KBM-7 (cell line): ENCODE measurements around the gene CEP57L1.
A peak's percentile ranks its signal among the peaks of the same experiment; 100 is the strongest.

Experiments
- DNase-seq: peaks from one replicate; pipeline ENCODE4 v3.0.0-alpha.2; 2015
- in situ Hi-C: fragments of 300-500 bp; cut with MboI; formaldehyde crosslinking; loops from 2 replicates; pipeline ENCODE4 v1.14.3; 2020; ENCODE audit warnings: low sequenced_read_pairs, low pct_unique_long_range_greater_than_20kb, mixed read lengths

The CEP57L1 gene

DNA sequence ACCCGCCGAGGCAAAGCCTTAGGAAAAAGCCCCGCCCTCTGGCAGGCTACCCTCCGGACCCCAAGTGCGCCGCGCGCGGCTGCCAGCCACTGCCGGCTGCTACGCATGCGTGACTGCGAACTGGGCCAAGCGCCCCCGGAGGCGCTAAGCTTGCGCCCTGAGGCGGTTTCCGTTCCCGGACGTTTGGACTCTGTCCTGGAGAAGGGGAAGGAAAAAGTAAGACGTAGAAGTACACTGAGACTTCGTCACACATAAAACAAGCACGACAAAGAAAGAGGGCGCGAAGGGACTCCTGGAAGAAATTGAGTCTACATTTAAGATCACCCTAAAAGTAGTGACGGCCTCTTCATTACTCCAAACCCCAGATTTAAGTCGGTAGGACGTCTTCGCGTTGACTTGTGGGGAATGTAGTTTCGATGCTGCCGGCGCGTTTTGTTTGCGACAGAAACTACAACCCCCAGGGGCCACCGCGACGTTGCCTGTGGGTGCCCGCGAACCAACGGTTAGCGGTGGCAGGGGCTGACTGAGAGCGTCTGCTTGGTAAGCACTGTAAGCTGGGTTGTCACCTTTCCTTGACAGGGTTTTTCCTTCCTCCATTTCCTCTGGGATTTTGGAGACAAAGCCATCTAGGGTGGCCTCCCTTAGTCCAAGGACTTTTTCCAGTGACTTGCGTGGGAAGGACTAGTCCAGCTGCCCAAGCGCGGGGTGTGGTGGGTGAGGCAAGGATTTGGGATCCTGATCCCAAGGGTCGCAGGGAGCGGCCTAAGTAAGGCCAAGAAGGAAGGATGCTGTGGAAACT is at the start of gene CEP57L1:
Gene CEP57L1, plus strand, starts transcription at position 472 of the 799 bp plus-strand sequence. CDS start 49,715 bp downstream, outside the sequence.
- in situ Hi-C loops = loop anchor here (25.0 kb wide), 1 partner anchor 1133 kb away; the partner anchor contains the start of gene SEC63
- DNase-seq = peak; percentile 98

DNA sequence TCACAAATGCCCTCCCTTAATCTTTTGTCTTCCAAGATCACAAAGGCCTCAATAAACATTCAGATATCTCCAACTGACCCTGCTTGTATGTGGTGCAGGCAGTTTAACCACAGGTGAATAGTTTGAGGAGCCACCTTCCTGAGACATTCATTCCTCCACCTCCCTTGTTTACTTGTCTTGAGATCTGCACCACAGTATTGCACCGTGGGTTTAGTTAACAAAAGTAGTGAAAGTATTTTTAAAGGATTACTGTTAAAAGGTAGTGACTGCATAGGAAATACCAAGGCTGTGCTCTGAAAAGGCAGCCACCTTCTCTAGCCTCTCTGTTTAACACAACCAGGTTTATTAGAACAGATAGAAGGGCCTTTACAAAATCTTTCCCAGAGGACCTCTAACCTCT is 47.1 kb upstream of the CEP57L1 start:
- DNase-seq = no peak
- in situ Hi-C loops = no loop called here

DNA sequence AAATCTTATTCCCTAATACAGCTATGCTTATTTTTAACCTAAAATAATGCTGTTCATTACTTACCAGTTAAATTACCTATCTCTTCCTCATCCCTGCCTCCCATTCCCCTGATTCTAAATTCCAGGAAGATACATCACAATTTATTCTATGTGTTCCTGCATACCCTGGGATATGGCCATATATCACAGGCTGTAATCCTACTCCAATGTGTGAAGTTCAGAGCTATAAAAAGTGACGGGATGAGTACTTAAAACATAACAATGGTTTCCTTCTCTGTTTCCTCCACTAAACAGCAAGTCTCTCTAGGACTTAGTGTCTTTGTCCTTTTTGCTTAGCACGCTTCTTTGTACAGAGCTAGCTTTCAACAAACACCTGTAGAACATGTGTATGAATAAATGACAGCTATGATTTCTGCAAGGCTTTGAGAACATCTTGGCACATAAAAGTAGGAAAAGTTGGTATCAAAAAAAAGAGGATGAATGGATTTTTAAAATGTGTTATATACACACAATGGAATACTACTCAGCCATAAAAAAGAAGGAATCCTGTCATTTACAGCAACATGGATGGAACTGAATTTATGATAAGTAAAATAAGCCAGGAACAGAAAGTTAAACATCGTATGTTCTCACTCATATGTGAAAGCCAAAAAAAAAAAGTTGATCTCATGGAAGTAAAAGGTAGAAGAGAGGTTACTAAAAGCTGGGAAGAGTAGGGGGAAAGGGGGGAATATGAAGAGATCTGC is 46.5 kb upstream of the CEP57L1 start:
- DNase-seq = no peak
- in situ Hi-C loops = no loop called here

DNA sequence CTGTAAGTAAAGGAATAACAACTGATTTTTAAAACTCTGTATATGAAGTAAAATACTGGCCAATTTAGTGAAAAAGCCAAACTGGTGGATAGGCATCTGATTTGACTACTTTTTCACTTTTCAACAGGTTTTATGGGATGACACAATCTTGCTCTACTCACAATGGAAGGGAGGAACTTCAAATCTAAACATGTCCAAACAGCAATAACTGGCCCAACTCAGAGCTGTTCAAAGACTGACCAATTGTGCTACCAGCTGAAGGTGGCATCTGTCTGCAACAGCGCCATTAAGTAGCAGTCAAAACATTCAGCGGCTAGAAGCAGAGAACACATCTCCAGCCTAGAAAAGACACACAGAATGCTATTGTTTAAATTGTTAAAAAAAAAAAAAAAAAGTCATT is 45.3 kb upstream of the CEP57L1 start:
- in situ Hi-C loops = no loop called here
- DNase-seq = no peak

DNA sequence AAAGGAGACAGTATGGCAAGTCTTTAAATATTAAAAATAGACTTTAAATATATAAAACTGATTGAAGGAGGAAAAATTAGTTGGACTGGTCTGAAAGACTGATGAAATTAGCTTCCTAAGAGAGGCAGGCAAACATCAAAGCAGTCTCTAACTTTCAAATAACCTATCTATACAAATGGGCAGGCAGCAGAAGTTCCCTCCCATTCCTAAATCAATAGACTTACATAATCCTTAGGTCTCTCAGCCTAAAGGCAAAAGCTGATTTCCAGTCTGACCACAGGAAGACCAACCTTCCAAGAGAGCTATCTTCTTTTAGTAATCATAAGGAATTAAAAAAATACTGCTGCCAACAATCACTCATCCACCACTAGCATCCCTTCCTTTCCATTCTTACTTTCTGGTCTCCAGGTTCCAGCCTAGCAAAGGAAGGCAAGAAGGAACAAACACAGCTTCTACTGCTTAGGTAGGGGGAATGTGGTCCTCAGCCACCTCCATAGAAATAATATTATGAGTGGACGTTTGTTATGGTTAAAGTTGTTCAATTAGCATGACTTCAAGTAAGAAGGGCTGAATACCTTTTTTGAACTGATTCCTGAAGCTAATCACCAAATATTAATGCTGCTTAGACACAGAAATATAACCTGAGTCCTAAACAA is 44.7 kb upstream of the CEP57L1 start:
- DNase-seq = no peak
- in situ Hi-C loops = no loop called here

DNA sequence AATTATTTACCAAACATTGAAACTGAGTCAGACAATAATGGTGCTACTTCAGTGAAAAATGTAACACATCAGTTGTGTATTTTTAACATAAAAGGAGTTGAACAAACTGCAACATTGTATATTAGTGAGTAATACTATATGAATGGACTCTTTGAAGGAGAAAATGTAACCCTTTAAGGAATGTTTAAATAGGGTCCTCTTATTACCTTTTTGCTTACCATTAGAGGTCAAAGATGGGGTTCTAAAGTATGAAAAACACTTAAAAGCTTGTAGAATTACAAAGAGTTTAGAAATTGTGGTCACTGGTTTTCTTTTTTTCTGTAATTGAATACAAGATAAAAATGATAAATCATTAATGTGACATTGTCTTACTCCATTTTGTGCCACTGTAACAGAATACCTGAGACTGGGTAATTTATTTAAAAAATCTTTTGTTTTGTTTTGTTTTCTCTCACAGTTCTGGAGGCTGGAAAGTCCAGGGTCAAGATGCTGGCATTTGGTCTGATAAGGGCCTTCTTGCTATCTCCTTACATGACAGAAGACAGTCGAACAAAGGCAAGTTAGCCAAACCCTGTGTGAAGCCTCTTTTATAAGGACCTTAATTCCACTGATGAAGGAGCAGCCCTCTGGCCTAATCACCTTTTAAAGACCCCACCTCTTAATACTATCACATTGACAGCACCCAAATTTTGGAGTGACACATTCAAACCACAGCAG is 43.8 kb upstream of the CEP57L1 start:
- in situ Hi-C loops = no loop called here
- no peak for DNase-seq

DNA sequence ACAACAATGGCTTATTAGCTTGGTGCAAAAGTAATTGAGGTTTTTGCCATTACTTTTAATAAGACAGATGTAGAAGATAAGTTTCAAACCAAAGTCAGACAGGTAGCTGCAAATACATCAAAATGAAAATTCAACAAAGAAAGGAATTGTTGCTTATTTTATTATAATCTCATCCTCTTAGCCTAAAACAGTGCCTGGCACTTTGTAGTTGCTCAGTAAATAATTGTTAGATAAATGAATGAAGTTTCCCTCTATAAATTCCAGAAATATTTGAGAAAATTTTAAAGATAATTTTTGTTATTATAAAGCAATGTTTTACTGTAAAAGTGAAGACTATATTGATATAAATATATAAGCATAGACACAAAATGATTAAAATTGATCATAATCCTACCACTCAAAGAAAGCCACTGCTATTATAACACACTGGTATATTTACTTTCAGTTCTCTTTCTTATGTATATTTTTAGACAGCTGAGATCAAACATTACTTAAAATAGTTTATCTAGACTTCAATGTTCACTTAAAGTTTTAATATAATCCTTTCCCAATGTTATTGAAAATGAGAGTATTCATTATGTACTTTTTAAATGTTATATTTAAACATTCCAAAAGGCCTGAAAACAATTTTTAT is 43.2 kb upstream of the CEP57L1 start:
- in situ Hi-C loops = no loop called here

DNA sequence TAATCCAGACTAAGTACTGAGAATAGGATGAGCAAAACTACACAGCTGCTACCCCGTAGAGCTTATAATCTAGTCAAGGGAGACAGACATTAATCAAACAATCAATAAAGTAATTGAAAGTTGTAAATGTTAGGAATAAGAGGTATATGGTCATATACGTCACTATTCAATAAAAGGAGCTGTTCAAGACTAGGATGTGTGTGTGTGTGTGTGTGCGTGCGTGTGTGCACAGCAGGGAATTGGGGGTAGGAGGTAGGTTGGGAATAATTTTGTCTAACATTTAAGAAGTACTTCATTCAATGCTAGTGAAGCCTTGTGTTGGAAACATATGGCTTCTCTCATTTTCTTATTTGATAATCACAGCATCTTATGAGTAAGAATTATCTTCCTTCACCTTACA is 42.5 kb upstream of the CEP57L1 start:
- DNase-seq = no peak
- in situ Hi-C loops = no loop called here

More for the DNA sequence above, 43.2 kb upstream of the CEP57L1 start:
- no peak for DNase-seq

DNA sequence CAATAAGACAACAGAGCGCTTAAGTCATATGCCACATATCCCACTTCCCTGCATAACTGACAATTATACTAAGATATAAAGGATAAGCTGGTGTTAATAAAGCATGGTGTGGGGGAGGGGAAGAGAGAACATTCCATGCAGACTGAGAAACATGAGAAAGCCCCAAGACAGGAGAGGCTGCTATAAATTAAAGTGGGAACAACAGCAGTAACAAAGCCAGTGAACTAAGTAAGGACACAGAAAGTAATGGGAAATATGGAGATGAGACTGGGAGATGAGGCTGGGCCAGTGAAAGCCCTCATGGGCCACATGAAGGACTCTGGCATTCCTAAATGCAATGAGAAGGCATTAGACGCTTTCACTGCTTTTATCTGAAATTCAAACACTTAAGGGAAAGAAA is 42.0 kb upstream of the CEP57L1 start:
- in situ Hi-C loops = no loop called here
- no peak for DNase-seq

DNA sequence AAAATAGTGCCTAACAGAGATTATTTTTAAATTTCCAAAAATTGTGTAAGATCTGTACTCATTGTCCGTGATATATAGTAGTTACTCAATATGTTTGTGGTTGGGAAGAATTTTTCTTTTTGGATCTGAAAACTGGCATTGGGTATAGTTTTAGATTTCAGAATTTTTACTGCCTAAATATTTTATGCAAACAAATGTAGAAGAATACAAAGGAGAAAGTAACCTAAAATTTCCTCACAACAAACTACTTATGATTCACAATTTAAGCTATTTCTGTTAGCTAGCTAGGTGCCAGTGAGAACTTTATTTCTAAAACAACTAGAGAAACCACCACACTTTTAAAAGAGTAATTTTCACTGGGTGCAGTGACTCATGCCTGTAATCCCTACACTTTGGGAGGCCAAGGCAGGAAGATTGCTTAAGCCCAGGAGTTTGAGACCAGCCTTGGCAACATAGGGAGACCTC is 39.5 kb upstream of the CEP57L1 start:
- in situ Hi-C loops = no loop called here
- DNase-seq = no peak

DNA sequence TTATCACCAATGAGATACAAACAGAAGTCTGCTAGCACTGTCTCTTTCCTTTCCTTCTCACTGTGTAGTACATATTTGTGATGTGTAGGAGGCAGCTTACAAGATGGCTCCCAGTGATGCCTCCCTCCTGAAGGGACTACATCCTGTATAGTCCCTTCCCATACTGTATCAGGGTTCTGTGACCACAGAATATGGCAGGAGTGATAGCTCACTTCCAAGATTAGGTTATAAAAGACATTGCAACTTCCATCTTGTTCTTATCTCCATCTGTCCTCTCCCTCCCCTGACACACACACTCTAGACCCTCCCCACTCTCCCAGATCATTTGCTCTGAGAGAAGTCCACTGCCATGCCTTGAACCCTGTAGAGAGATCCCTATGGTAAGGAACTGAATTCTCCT is 38.6 kb upstream of the CEP57L1 start:
- DNase-seq = no peak
- in situ Hi-C loops = no loop called here

DNA sequence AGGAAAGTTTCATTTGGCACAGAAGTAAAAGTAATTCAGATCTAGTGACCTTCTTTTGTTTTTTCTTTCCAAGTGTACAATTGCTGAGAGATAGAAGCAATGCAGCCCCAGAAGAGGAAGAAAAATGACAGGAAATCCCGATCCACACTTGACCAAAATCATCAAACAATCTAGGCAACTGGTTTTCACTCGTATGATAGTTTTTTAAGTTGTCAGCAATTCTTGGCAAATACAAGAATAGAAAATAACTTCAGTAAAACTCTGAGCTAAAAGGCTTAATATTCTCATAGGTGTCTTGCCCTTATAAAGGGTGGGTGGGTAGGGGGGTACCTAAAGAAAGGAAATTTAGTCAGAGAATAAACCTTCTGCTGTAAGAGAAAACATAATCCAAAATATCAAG is 36.7 kb upstream of the CEP57L1 start:
- in situ Hi-C loops = no loop called here
- no peak for DNase-seq

DNA sequence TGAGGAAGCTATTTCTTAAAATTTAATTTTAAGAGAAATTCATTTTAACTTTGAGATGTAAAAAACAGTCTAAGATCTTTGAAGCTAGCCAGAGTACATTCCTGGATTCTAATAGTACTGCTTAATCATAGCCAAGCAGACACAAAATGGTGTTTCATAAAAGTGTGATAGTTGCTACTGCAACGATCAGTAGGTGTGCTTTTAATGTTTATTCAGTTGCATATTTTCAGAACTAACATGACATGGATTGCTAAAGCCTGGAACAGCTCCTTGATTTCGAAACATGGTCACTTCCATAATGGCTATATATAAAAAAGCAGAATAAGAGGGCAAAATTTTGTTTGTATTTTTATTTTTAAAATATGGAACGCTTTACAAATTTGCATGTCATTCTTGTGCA is 36.2 kb upstream of the CEP57L1 start:
- in situ Hi-C loops = no loop called here

DNA sequence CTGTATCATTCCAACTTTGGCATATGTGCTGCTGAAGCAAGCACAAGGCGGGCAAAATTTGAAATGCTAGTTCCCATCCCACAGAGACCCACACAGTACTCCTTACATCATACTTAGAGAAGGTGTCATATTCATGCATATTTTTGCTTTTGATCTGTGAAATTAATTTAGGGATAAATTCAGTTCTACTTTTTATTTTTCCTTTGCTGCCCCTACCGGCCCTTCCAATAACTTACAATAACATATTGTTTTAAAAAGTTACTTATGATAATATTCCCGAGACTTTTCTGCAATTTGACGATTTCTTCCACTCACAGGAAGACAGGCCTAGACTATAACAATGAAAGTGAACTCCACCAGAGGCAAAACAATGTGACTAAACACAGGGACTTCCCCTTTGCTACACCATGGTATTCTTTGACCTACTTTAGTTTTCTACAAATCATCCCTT is 35.7 kb upstream of the CEP57L1 start:
- peak; percentile 52 for DNase-seq
- in situ Hi-C loops = loop anchor here (10.0 kb wide), 1 partner anchor 515 kb away; no protein-coding TSS in a partner anchor

More for the DNA sequence above, 36.2 kb upstream of the CEP57L1 start:
- DNase-seq = no peak

DNA sequence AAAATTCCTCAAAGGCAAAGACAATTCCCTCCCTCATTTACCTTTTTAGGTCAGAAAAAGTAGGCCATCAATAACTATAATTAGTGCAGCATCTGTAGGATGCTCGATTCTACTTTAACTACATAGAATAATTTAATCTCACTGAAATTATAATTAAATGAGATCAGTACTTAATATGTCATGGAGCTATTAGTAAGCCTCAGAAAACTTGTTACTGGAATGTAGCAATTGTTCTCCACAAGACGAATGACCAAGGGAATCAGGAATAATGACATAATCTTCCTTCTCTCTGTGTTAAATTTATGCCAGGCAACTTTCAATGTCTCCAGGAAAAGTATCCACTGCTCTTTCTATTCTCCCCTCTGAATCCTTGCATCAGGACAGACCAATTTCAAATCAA is 34.7 kb upstream of the CEP57L1 start:
- in situ Hi-C loops = loop anchor here (10.0 kb wide), 1 partner anchor 516 kb away; no protein-coding TSS in a partner anchor
- DNase-seq = no peak

DNA sequence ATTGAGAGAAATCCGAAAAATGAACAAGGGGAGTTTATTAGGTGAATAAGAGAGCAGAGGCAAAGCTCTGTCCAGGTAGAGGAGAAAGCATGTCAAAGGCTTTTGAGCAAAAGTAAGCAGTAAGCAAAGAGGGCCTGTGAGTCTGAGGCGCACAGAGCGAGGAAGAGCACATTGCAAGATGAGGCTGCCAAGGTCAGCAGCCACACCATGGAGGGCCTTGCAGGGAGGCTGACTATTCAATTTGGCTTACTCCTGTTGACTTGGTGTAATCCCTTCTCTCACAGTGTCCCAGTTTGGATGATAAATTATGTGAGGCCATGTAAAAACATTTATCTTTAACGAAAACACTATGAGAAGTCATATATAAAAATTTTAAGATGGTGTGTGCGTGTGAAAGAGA is 33.1 kb upstream of the CEP57L1 start:
- no peak for DNase-seq
- in situ Hi-C loops = loop anchor here (10.0 kb wide), 1 partner anchor 517 kb away; no protein-coding TSS in a partner anchor

DNA sequence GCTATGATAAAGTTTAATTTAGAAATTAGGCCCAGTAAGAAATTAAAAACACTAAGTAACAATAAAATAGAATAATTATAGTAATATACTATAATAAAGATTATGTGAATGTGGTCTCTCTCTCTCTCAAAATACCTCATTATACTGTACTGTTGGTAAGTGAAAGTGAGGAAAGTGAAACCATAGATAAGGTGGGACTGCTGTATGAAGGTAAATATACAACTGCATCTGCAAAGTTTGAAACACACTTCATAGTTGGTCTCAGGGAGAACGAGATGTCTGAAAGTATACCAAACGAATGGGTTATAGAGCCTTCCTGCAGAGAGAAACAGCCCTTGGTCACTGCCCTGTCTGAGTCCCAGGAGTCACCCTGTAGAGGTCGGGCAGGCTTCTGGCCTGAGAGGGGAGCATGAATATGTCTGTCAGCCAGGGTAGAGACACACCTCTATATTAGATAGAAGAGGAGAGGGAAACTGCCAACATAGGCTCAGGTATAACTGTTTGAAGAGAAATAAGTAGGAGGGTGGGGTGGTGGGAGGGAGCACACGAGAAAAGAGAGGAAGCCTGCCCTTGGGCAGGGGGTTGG is 32.4 kb upstream of the CEP57L1 start:
- in situ Hi-C loops = loop anchor here (10.0 kb wide), 1 partner anchor 518 kb away; no protein-coding TSS in a partner anchor
- no peak for DNase-seq

DNA sequence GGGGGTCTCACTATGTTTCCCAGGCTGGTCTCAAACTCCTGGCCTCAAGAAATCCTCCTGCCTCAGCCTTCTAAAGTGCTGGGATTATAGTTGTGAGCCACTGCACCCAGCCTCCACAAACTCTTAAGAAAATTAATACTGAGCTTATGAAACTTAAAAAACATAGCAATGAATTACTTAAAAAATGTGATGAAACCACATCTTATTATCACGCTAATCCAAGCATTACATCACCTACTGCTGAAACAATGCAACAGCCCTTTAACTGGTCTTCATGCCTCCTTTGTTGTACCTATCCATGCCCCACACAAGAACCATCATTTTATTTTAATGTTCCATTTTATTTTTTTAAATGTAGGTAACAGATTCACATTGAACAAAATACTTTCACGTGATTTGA is 25.6 kb upstream of the CEP57L1 start:
- DNase-seq = no peak
- in situ Hi-C loops = loop anchor here (10.0 kb wide), 1 partner anchor 525 kb away; no protein-coding TSS in a partner anchor
